Measurements from ENCODE around the gene PRR29. TPM values are rescaled to one million over a fixed set of nuclear protein-coding genes. Genes with fewer than 3 reads are reported as not detected.
A peak's percentile ranks its signal among the peaks of the same experiment; 100 is the strongest.
"Not testable (repeated sequence)": the region's sequence is repeated elsewhere in the genome, so short reads cannot be mapped to it uniquely, and the experiment has no call there.

The PRR29 gene
- total RNA-seq, 2 donors from 2014 or later, result 2.9 to 3.2 TPM

GRCh38 chr17:63998721-63999679 is 849 bp downstream of the PRR29 start:
- H3K4me3 Mint-ChIP-seq, result peak overlapping the region; percentile 82
- no peaks in the 10 kb centered on the region for H3K27me3 Mint-ChIP-seq
- H3K27ac Mint-ChIP-seq, result peak overlapping the region; percentile 25
- peak; percentile 47 for ATAC-seq (replicated peaks)
- peaks cover 12% of the 10 kb centered on the region for H3K36me3 Mint-ChIP-seq (ENCODE audit: low read depth)
- peaks cover 19% of the 10 kb centered on the region for H3K4me1 Mint-ChIP-seq
- no peaks in the 10 kb centered on the region for H3K9me3 Mint-ChIP-seq

- ATAC-seq (replicated peaks), result no peak
- Mint-ChIP-seq H3K27ac (peak overlapping the region; percentile 32), H3K27me3 (no peaks in the 10 kb centered on the region), H3K4me3 (peak overlapping the region; percentile 82), H3K9me3 (no peaks in the 10 kb centered on the region), H3K4me1 (peaks cover 19% of the 10 kb centered on the region), H3K36me3 (ENCODE audit: low read depth) (peaks cover 21% of the 10 kb centered on the region)
Measured at GRCh38 chr17:63999680-64000531, 1.8 kb downstream of the PRR29 start.

- Mint-ChIP-seq H3K36me3 (ENCODE audit: low read depth) (peaks cover 32% of the 10 kb centered on the region), H3K4me1 (peaks cover 13% of the 10 kb centered on the region), H3K27ac (no peak overlapping the region), H3K9me3 (no peaks in the 10 kb centered on the region), H3K27me3 (no peaks in the 10 kb centered on the region), H3K4me3 (no peak overlapping the region)
- ATAC-seq (replicated peaks), result no peak
Measured at GRCh38 chr17:64001091-64001579, 3.0 kb downstream of the PRR29 start.

- H3K27ac Mint-ChIP-seq, result no peak overlapping the region
- H3K4me1 Mint-ChIP-seq, result peaks cover 11% of the 10 kb centered on the region
Measured at GRCh38 chr17:64001763-64002529, 3.8 kb downstream of the PRR29 start.

GRCh38 chr17:64002658-64003525 is 4.7 kb downstream of the PRR29 start:
- Mint-ChIP-seq H3K27ac (no peak overlapping the region), H3K36me3 (ENCODE audit: low read depth) (peaks cover 40% of the 10 kb centered on the region), H3K9me3 (no peaks in the 10 kb centered on the region)

More at GRCh38 chr17:64001763-64002529, 3.8 kb downstream of the PRR29 start:
- H3K9me3 Mint-ChIP-seq, result no peaks in the 10 kb centered on the region
- no peak overlapping the region for H3K4me3 Mint-ChIP-seq
- no peaks in the 10 kb centered on the region for H3K27me3 Mint-ChIP-seq
- ATAC-seq (replicated peaks), result no peak
- H3K36me3 Mint-ChIP-seq (ENCODE audit: low read depth), result peaks cover 32% of the 10 kb centered on the region

GRCh38 chr17:64003526-64004121 is 5.5 kb downstream of the PRR29 start:
- Mint-ChIP-seq H3K4me1 (peaks cover 21% of the 10 kb centered on the region), H3K4me3 (no peak overlapping the region), H3K36me3 (ENCODE audit: low read depth) (peaks cover 46% of the 10 kb centered on the region), H3K27me3 (no peaks in the 10 kb centered on the region), H3K9me3 (no peaks in the 10 kb centered on the region), H3K27ac (peak overlapping the region; percentile 40)
- ATAC-seq (replicated peaks), result no peak

More at GRCh38 chr17:64002658-64003525, 4.7 kb downstream of the PRR29 start:
- Mint-ChIP-seq H3K4me3 (no peak overlapping the region), H3K27me3 (no peaks in the 10 kb centered on the region), H3K4me1 (peaks cover 13% of the 10 kb centered on the region)
- ATAC-seq (replicated peaks), result no peak

- H3K36me3 Mint-ChIP-seq (ENCODE audit: low read depth), result peaks cover 46% of the 10 kb centered on the region
- no peaks in the 10 kb centered on the region for H3K27me3 Mint-ChIP-seq
- H3K27ac Mint-ChIP-seq, result no peak overlapping the region
- H3K4me3 Mint-ChIP-seq, result no peak overlapping the region
- no peaks in the 10 kb centered on the region for H3K9me3 Mint-ChIP-seq
- ATAC-seq (replicated peaks), result no peak
- peaks cover 18% of the 10 kb centered on the region for H3K4me1 Mint-ChIP-seq
Measured at GRCh38 chr17:64004218-64004770, 6.1 kb downstream of the PRR29 start.

- Mint-ChIP-seq H3K27ac (peak overlapping the region; percentile 57), H3K4me3 (no peak overlapping the region), H3K9me3 (no peaks in the 10 kb centered on the region), H3K27me3 (no peaks in the 10 kb centered on the region), H3K4me1 (peaks cover 18% of the 10 kb centered on the region), H3K36me3 (ENCODE audit: low read depth) (peaks cover 52% of the 10 kb centered on the region)
- no peak for ATAC-seq (replicated peaks)
Measured at GRCh38 chr17:64004903-64005733, 7.0 kb downstream of the PRR29 start.

GRCh38 chr17:64005734-64006167 is 7.6 kb downstream of the PRR29 start:
- H3K27me3 Mint-ChIP-seq, result no peaks in the 10 kb centered on the region
- no peak overlapping the region for H3K4me3 Mint-ChIP-seq
- no peaks in the 10 kb centered on the region for H3K9me3 Mint-ChIP-seq
- H3K4me1 Mint-ChIP-seq, result peaks cover 19% of the 10 kb centered on the region
- peaks cover 58% of the 10 kb centered on the region for H3K36me3 Mint-ChIP-seq (ENCODE audit: low read depth)
- no peak for ATAC-seq (replicated peaks)
- H3K27ac Mint-ChIP-seq, result peak overlapping the region; percentile 57

- H3K36me3 Mint-ChIP-seq (ENCODE audit: low read depth), result peaks cover 66% of the 10 kb centered on the region
- peaks cover 19% of the 10 kb centered on the region for H3K4me1 Mint-ChIP-seq
- H3K4me3 Mint-ChIP-seq, result no peak overlapping the region
- H3K27ac Mint-ChIP-seq, result no peak overlapping the region
- H3K27me3 Mint-ChIP-seq, result no peaks in the 10 kb centered on the region
- no peak for ATAC-seq (replicated peaks)
- no peaks in the 10 kb centered on the region for H3K9me3 Mint-ChIP-seq
Measured at GRCh38 chr17:64006361-64007088, 8.4 kb downstream of the PRR29 start.

GRCh38 chr17:64007089-64007837 is 9.1 kb downstream of the PRR29 start:
- not testable (repeated sequence) for H3K9me3 Mint-ChIP-seq; H3K27me3 Mint-ChIP-seq; H3K27ac Mint-ChIP-seq; ATAC-seq (replicated peaks); H3K4me3 Mint-ChIP-seq
- Mint-ChIP-seq H3K4me1 (peaks cover 19% of the 10 kb centered on the region), H3K36me3 (ENCODE audit: low read depth) (peaks cover 73% of the 10 kb centered on the region)

Data from activated T-helper 17 cell treated with anti-CD3 and anti-CD28 coated beads, Interleukin-2, amount 50 U/mL, for 72 hours (primary cell).